ENCODE measurements around the gene ORAI3. TPM values are rescaled to one million over a fixed set of nuclear protein-coding genes. Genes with fewer than 3 reads are reported as not detected.
A peak's percentile ranks its signal among the peaks of the same experiment; 100 is the strongest.
"Not testable (repeated sequence)": the region's sequence is repeated elsewhere in the genome, so short reads cannot be mapped to it uniquely, and the experiment has no call there.

ORAI3 gene
- total RNA-seq, 2 donors from 2014 or later: 19.0 to 35.7 TPM

DNA sequence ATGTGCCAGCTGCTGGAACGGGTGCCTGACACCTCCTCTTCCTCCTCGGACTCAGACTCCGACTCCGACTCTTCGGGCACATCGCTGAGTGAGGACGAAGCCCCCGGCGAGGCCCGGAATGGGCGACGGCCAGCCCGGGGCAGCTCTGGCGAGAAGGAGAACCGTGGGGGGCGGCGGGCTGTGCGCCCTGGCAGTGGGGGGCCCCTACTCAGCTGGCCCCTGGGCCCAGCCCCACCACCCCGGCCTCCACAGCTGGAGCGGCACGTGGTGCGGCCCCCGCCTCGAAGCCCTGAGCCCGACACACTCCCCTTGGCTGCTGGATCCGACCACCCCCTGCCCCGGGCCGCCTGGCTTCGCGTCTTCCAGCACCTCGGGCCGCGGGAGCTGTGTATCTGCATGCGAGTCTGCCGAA, 18.7 kb upstream of the ORAI3 start:
- Histone ChIP-seq H3K9me3 (no peaks in the 10 kb centered on the region), H3K36me3 (peaks cover 13% of the 10 kb centered on the region), H3K4me1 (ENCODE audit: control insufficient read depth in 1 of 2, low read depth in 2 of 2) (peaks cover 0 to 11% of the 10 kb centered on the region in 2 donors), H3K4me3 (no peak overlapping the region), H3K27ac (no peak overlapping the region), H3K27me3 (replicated peaks; ENCODE audit: insufficient read depth) (no peaks in the 10 kb centered on the region)
- no peak for DNase-seq (ENCODE audit: low spot score)
- ATAC-seq (ENCODE audit: insufficient number of reproducible peaks, low FRiP score, low read depth): no peak
- TF ChIP-seq CTCF (IDR thresholded peaks at IDR 0.05): no peak

DNA sequence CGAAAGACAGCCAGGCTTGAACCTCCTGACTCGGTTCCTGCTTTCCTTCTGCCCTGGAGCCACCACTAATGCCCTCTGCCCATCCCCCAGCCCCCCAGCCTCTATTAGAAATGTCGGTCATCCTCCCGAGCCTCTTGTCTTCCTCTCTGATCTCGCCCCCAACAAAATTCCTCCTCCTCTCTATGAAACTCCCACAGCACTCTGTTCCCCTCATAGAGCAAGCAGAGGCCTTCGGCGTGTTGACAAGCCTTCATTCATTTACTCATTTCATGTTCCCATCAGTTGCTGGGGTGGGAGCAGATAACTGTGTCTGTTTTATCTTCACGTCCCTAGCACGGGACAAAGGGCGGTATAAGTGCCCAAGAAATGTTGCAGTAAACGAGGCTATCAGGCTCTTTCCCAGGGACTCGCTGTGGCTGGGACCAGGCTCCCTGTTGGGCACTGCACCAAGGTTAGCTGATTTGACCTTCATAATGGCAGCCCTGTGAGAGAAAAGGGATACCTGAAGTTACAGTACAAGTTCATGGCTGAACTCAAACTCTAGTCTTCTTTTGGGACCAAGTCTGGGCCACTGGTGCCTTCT, 17.7 kb upstream of the ORAI3 start:
- no peak overlapping the region for H3K27ac ChIP-seq
- peaks cover 13% of the 10 kb centered on the region for H3K36me3 ChIP-seq
- no peaks in the 10 kb centered on the region for H3K9me3 ChIP-seq
- H3K27me3 ChIP-seq (replicated peaks; ENCODE audit: insufficient read depth): no peaks in the 10 kb centered on the region
- TF ChIP-seq CTCF (IDR thresholded peaks at IDR 0.05): no peak
- no peak overlapping the region for H3K4me3 ChIP-seq
- peaks cover 0 to 6% of the 10 kb centered on the region in 2 donors for H3K4me1 ChIP-seq (ENCODE audit: control insufficient read depth in 1 of 2, low read depth in 2 of 2)
- ATAC-seq (ENCODE audit: insufficient number of reproducible peaks, low FRiP score, low read depth): no peak
- no peak for DNase-seq (ENCODE audit: low spot score)

GRCh38 chr16:30934827-30935557, 13.9 kb upstream of the ORAI3 start:
- Histone ChIP-seq H3K4me1 (ENCODE audit: control insufficient read depth in 1 of 2, low read depth in 2 of 2) (peaks cover 3 to 16% of the 10 kb centered on the region in 2 donors), H3K27me3 (replicated peaks; ENCODE audit: insufficient read depth) (no peaks in the 10 kb centered on the region), H3K27ac (no peak overlapping the region), H3K36me3 (peaks cover 10% of the 10 kb centered on the region), H3K9me3 (no peaks in the 10 kb centered on the region), H3K4me3 (no peak overlapping the region)
- DNase-seq (ENCODE audit: low spot score) (no peak), ATAC-seq (ENCODE audit: insufficient number of reproducible peaks, low FRiP score, low read depth) (no peak)
- TF ChIP-seq CTCF (IDR thresholded peaks at IDR 0.05): peak; percentile 37

- Histone ChIP-seq H3K27ac (peak overlapping the region; percentile 64 to 78), H3K9me3 (no peaks in the 10 kb centered on the region), H3K4me3 (no peak overlapping the region), H3K36me3 (peaks cover 4% of the 10 kb centered on the region), H3K4me1 (ENCODE audit: control insufficient read depth in 1 of 2, low read depth in 2 of 2) (peaks cover 9 to 25% of the 10 kb centered on the region in 2 donors), H3K27me3 (replicated peaks; ENCODE audit: insufficient read depth) (no peaks in the 10 kb centered on the region)
- DNase-seq (ENCODE audit: low spot score) (no peak), ATAC-seq (ENCODE audit: insufficient number of reproducible peaks, low FRiP score, low read depth) (no peak)
- no peak for TF ChIP-seq CTCF (IDR thresholded peaks at IDR 0.05)
Measured at GRCh38 chr16:30937692-30938091, 11.2 kb upstream of the ORAI3 start.

GRCh38 chr16:30939571-30939970, 9.3 kb upstream of the ORAI3 start:
- peaks cover 13% of the 10 kb centered on the region for H3K36me3 ChIP-seq
- H3K4me3 ChIP-seq: not testable (repeated sequence)

More at GRCh38 chr16:30939571-30939970, 9.3 kb upstream of the ORAI3 start:
- H3K9me3 ChIP-seq; DNase-seq (ENCODE audit: low spot score); H3K27ac ChIP-seq; H3K27me3 ChIP-seq (replicated peaks; ENCODE audit: insufficient read depth); ATAC-seq (ENCODE audit: insufficient number of reproducible peaks, low FRiP score, low read depth): not testable (repeated sequence)
- H3K4me1 ChIP-seq (ENCODE audit: control insufficient read depth in 1 of 2, low read depth in 2 of 2): peaks cover 9 to 25% of the 10 kb centered on the region in 2 donors
